ENCODE results near the gene ZMIZ2. TPM values are rescaled to one million over a fixed set of nuclear protein-coding genes. Genes with fewer than 3 reads are reported as not detected.

The ZMIZ2 gene
- total and polyA plus RNA-seq, 2 donors (not counting 1 experiment from before 2014, with no cell fraction given): 254 to 442 TPM

DNA sequence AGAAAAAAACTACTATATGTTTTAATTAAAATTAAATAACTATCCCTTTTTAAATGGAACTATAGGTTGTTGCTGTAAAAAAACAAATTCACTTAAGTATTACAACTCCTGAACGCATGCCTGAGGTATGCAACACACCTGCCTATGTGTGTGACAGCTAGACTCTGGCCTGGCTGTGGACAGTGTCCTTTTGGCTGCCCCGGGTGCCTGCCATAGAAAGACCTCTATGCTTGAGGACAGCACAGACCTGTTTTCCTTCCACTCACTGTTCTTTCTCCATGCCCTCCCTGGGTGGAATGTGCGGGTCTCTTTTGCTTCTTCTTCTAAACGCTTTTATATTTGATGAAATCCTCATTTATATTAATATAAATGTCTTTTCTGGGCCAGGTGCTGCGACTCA, 41.3 kb downstream of the ZMIZ2 start:
- no peaks in the 10 kb centered on the region for H3K9me3 ChIP-seq (ENCODE audit: control extremely low read depth in 1 of 3, control insufficient read depth in 2 of 3, insufficient read depth in 1 of 3, low read length in 2 of 3)
- no peak overlapping the region for H3K9ac ChIP-seq (ENCODE audit: low read length)
- no peaks in the 10 kb centered on the region for H3K36me3 ChIP-seq (replicated peaks in 1 of 2; ENCODE audit: control extremely low read depth in 1 of 2, control insufficient read depth in 1 of 2, extremely low read depth in 1 of 2, insufficient read depth in 2 of 2, low read length in 1 of 2)
- Mint-ChIP-seq H3K27ac (no peak overlapping the region), H3K4me1 (peaks cover 16% of the 10 kb centered on the region), H3K9me3 (ENCODE audit: insufficient read depth) (no peaks in the 10 kb centered on the region), H3K27me3 (no peaks in the 10 kb centered on the region), H3K4me3 (no peak overlapping the region)
- no peak overlapping the region for H3K4me2 ChIP-seq (replicated peaks; ENCODE audit: low read depth, low read length, poor library complexity, severe bottlenecking)
- ChIA-PET POLR2A (no interaction called here), CTCF (interaction anchor here (1.0 kb wide), 1 partner anchor 67 kb away, joined by 4 read pairs; no protein-coding TSS in a partner anchor)
- no peaks in the 10 kb centered on the region for H3K27me3 ChIP-seq (replicated peaks in 1 of 4; ENCODE audit: control extremely low read depth in 1 of 4, control insufficient read depth in 3 of 4, insufficient read depth in 4 of 4, low read length in 3 of 4)
- no peaks in the 10 kb centered on the region for H3K79me2 ChIP-seq (ENCODE audit: control insufficient read depth, insufficient read depth, low read length)
- no peak for DNase-seq
- no peak overlapping the region for H3K4me3 ChIP-seq (ENCODE audit: control extremely low read depth in 1 of 5, extremely low read depth in 1 of 5, insufficient read depth in 1 of 5, low read depth in 2 of 5, low read length in 4 of 5)
- no peak overlapping the region for H2AFZ ChIP-seq (ENCODE audit: insufficient read depth, low read depth, low read length, poor library complexity, severe bottlenecking)
- WGBS (ENCODE audit: insufficient coverage): 100% methylated on average over 1 of the region's 5 CpGs
- no peak overlapping the region for H3K27ac ChIP-seq (ENCODE audit: low read length in 2 of 2)
- no peak for TF ChIP-seq EZH2 (IDR thresholded peaks at IDR 0.05; ENCODE audit: borderline replicate concordance, insufficient read depth, low read depth, low read length, poor library complexity, severe bottlenecking)
- TF ChIP-seq, protein P1, sequence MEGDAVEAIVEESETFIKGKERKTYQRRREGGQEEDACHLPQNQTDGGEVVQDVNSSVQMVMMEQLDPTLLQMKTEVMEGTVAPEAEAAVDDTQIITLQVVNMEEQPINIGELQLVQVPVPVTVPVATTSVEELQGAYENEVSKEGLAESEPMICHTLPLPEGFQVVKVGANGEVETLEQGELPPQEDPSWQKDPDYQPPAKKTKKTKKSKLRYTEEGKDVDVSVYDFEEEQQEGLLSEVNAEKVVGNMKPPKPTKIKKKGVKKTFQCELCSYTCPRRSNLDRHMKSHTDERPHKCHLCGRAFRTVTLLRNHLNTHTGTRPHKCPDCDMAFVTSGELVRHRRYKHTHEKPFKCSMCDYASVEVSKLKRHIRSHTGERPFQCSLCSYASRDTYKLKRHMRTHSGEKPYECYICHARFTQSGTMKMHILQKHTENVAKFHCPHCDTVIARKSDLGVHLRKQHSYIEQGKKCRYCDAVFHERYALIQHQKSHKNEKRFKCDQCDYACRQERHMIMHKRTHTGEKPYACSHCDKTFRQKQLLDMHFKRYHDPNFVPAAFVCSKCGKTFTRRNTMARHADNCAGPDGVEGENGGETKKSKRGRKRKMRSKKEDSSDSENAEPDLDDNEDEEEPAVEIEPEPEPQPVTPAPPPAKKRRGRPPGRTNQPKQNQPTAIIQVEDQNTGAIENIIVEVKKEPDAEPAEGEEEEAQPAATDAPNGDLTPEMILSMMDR (IDR thresholded peaks at IDR 0.05): no peak
- no peak for ATAC-seq (ENCODE audit: low read depth)
- H3K4me1 ChIP-seq (ENCODE audit: control insufficient read depth in 2 of 2, insufficient read depth in 2 of 2, low read length in 2 of 2): peaks cover 9 to 16% of the 10 kb centered on the region in 2 donors
- intact Hi-C loops (cut with micrococcal nuclease): no loop called here
- H4K20me1 ChIP-seq (ENCODE audit: control insufficient read depth, insufficient read depth, low read length, poor library complexity, severe bottlenecking): no peaks in the 10 kb centered on the region

DNA sequence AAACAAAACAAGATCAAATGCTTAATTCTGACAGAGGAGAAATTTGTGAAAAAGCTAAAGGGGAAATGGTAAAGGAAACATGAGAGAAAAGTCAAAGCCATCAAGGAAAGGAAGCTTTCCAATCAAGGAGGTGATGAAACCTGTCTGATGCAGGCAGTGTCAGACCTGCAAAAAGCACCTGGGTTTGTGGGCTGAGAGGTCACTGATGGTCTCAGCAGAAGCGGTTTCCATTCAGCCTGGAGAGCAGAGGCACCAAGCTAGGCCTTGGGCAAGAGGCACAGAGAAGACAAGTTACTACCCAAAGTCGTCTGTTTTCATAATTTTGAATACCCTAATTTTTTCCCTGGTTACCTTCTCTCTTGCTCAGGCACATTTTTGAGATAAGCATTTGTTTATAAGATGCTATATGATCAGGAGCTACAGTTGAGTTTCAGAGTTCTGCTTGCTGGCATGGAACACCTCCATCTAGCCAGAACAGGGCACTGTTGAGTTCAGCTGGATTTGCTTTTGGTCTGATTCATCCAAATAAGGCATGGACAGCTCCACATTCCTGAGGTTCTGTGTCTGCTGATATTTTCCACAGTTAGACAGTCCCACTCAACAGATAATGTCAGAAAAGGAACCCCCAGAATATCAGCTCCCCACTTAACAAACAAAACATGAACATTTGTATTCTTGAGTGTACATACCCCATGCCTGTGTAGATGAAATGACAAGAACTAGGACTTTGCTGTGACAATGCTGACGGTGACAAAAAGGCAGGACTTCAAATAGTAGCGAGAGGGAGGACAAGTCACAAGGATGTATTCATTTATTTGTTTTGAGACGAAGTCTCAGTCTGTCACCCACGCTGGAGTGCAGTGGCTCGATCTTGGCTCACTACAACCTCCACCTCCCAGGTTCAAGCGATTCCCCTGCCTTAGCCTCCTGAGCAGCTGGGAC, 42.9 kb downstream of the ZMIZ2 start:
- CTCF ChIA-PET: interaction anchor here (0.6 kb wide), 1 partner anchor 52 kb away, joined by 3 read pairs; no protein-coding TSS in a partner anchor
- POLR2A ChIA-PET: no interaction called here
- Histone ChIP-seq H3K79me2 (ENCODE audit: control insufficient read depth, insufficient read depth, low read length) (peaks cover under 1% of the 10 kb centered on the region), H3K9ac (ENCODE audit: low read length) (no peak overlapping the region), H3K36me3 (replicated peaks in 1 of 2; ENCODE audit: control extremely low read depth in 1 of 2, control insufficient read depth in 1 of 2, extremely low read depth in 1 of 2, insufficient read depth in 2 of 2, low read length in 1 of 2) (no peaks in the 10 kb centered on the region), H4K20me1 (ENCODE audit: control insufficient read depth, insufficient read depth, low read length, poor library complexity, severe bottlenecking) (no peaks in the 10 kb centered on the region), H3K4me1 (ENCODE audit: control insufficient read depth in 2 of 2, insufficient read depth in 2 of 2, low read length in 2 of 2) (peaks cover 9 to 19% of the 10 kb centered on the region in 2 donors), H3K27ac (ENCODE audit: low read length in 2 of 2) (no peak overlapping the region), H3K9me3 (ENCODE audit: control extremely low read depth in 1 of 3, control insufficient read depth in 2 of 3, insufficient read depth in 1 of 3, low read length in 2 of 3) (no peaks in the 10 kb centered on the region), H2AFZ (ENCODE audit: insufficient read depth, low read depth, low read length, poor library complexity, severe bottlenecking) (no peak overlapping the region), H3K4me2 (replicated peaks; ENCODE audit: low read depth, low read length, poor library complexity, severe bottlenecking) (no peak overlapping the region), H3K27me3 (replicated peaks in 1 of 4; ENCODE audit: control extremely low read depth in 1 of 4, control insufficient read depth in 3 of 4, insufficient read depth in 4 of 4, low read length in 3 of 4) (no peaks in the 10 kb centered on the region), H3K4me3 (ENCODE audit: control extremely low read depth in 1 of 5, extremely low read depth in 1 of 5, insufficient read depth in 1 of 5, low read depth in 2 of 5, low read length in 4 of 5) (no peak overlapping the region)
- no peak for TF ChIP-seq EZH2 (IDR thresholded peaks at IDR 0.05; ENCODE audit: borderline replicate concordance, insufficient read depth, low read depth, low read length, poor library complexity, severe bottlenecking)
- TF ChIP-seq, protein P1 (IDR thresholded peaks at IDR 0.05): no peak
- peaks cover 23% of the 10 kb centered on the region for H3K4me1 Mint-ChIP-seq
- H3K4me3 Mint-ChIP-seq: no peak overlapping the region
- no peaks in the 10 kb centered on the region for H3K27me3 Mint-ChIP-seq
- H3K9me3 Mint-ChIP-seq (ENCODE audit: insufficient read depth): no peaks in the 10 kb centered on the region
- H3K27ac Mint-ChIP-seq: no peak overlapping the region
- intact Hi-C loops (cut with micrococcal nuclease): no loop called here
- 100% methylated on average over 2 of the region's 8 CpGs for WGBS (ENCODE audit: insufficient coverage)
- DNase-seq (no peak), ATAC-seq (ENCODE audit: low read depth) (no peak)
